Measurements from ENCODE around the gene NDUFB1. TPM values are rescaled to one million over a fixed set of nuclear protein-coding genes. Genes with fewer than 3 reads are reported as not detected.

NDUFB1 gene
- total and polyA plus RNA-seq, 10 donors: 67.2 to 582 (median 192) TPM

DNA sequence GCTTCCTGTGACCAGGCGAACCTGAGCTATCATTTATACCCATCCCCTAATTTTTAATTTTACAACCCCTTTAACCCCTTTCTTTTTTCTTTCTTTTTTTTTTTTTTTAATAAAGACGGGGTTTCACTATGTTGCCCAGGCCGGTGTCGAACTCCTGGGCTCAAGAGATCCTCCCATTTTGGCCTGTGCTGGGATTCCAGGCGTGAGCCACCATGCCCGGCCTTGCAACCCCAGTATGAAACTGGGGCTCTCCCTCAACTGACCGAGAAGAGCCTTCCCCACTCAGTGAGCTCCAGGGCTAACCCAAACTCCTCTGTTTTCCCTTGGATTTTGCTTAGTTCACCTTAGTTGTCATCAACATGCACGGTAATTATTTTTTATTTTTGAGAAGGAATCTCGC is 1.3 kb upstream of the NDUFB1 start:
- Histone ChIP-seq H3K9me3 (no peaks in the 10 kb centered on the region), H3K36me3 (peaks cover 0 to 41% (median 11%) of the 10 kb centered on the region in 6 donors), H3K27ac (peak overlapping the region in 7 of 8 donors; percentile 86 to 96 (median 95)), H3K27me3 (replicated peaks in 1 of 7) (no peaks in the 10 kb centered on the region), H3K4me3 (peak overlapping the region; percentile 71 to 95 (median 88)), H3K4me1 (peaks cover 18 to 90% (median 50%) of the 10 kb centered on the region in 6 donors)
- DNase-seq: no peak
- intact Hi-C loops (cut with DNase I; ENCODE audit: low total_unique reads): no loop called here
- TF ChIP-seq POLR2A (IDR thresholded peaks at IDR 0.05): no peak
- TF ChIP-seq POLR2AphosphoS5 (IDR thresholded peaks at IDR 0.05): no peak
- no peak for TF ChIP-seq CTCF (IDR thresholded peaks at IDR 0.05 in 8 of 11, conservative IDR thresholded peaks at IDR 0.05 in 3 of 11)
- WGBS, 5 donors: 29 to 52% (median 47%) methylated on average over 9 of the region's 9 CpGs

GRCh38 chr14:92122351-92122677 is 808 bp upstream of the NDUFB1 start:
- Histone ChIP-seq H3K27ac (peak overlapping the region; percentile 79 to 96 (median 94)), H3K27me3 (replicated peaks in 1 of 7) (no peaks in the 10 kb centered on the region), H3K36me3 (peaks cover 0 to 41% (median 12%) of the 10 kb centered on the region in 6 donors), H3K4me1 (peaks cover 18 to 89% (median 49%) of the 10 kb centered on the region in 6 donors), H3K4me3 (peak overlapping the region; percentile 71 to 95 (median 88)), H3K9me3 (no peaks in the 10 kb centered on the region)
- no peak for TF ChIP-seq POLR2AphosphoS5 (IDR thresholded peaks at IDR 0.05)
- TF ChIP-seq CTCF (IDR thresholded peaks at IDR 0.05 in 8 of 11, conservative IDR thresholded peaks at IDR 0.05 in 3 of 11): no peak
- TF ChIP-seq POLR2A (IDR thresholded peaks at IDR 0.05): no peak
- no peak for DNase-seq
- intact Hi-C loops (cut with DNase I; ENCODE audit: low total_unique reads): no loop called here
- 0% methylated on average over 22 of the region's 22 CpGs for WGBS, 5 donors

- Histone ChIP-seq H3K27ac (peak overlapping the region; percentile 79 to 96 (median 94)), H3K4me3 (peak overlapping the region; percentile 71 to 95 (median 88)), H3K9me3 (no peaks in the 10 kb centered on the region), H3K4me1 (peaks cover 18 to 87% (median 47%) of the 10 kb centered on the region in 6 donors), H3K27me3 (replicated peaks in 1 of 7) (no peaks in the 10 kb centered on the region), H3K36me3 (peaks cover 0 to 41% (median 5%) of the 10 kb centered on the region in 6 donors)
- no peak for DNase-seq
- intact Hi-C loops (cut with DNase I; ENCODE audit: low total_unique reads): no loop called here
- TF ChIP-seq POLR2AphosphoS5 (IDR thresholded peaks at IDR 0.05) (peak in 1 of 3 donors; percentile 88), POLR2A (IDR thresholded peaks at IDR 0.05) (no peak)
- WGBS, 5 donors: 0 to 1% (median 0%) methylated on average over 34 to 36 of the region's 36 CpGs
Observed at GRCh38 chr14:92121207-92121669, 268 bp downstream of the NDUFB1 start.

DNA sequence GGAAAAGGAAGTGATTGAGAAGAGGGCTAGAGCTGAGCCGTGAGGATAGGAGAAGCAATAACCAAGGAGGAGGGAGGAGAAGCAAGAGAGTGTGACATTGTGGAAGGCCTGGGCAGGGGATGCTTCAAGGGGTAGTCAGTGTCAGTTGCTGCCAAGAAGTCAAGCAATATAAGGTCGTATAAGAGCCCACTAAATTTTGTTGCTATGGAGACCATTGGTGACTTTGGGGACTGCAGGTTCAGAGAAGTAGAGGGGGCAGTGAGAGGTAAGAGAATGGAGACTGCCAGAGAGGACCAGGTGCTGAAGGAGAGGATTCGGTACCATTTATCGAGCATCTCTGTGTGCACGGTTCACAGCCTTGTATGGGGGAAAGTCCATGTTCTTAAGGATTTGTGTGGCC is 12.0 kb downstream of the NDUFB1 start:
- no peak for TF ChIP-seq POLR2A (IDR thresholded peaks at IDR 0.05)
- TF ChIP-seq CTCF (IDR thresholded peaks at IDR 0.05 in 8 of 11, conservative IDR thresholded peaks at IDR 0.05 in 3 of 11): no peak
- TF ChIP-seq POLR2AphosphoS5 (IDR thresholded peaks at IDR 0.05): no peak
- H3K27me3 ChIP-seq (replicated peaks in 1 of 7): no peaks in the 10 kb centered on the region
- H3K27ac ChIP-seq: no peak overlapping the region
- H3K4me3 ChIP-seq: no peak overlapping the region
- peaks cover 0 to 1% (median 0%) of the 10 kb centered on the region in 6 donors for H3K36me3 ChIP-seq
- H3K9me3 ChIP-seq: no peaks in the 10 kb centered on the region
- WGBS, 5 donors: 81 to 89% (median 83%) methylated on average over 5 of the region's 5 CpGs
- no peak for DNase-seq
- peaks cover 15 to 43% (median 34%) of the 10 kb centered on the region in 6 donors for H3K4me1 ChIP-seq
- intact Hi-C loops (cut with DNase I; ENCODE audit: low total_unique reads): loop anchor here (5.0 kb wide), 1 partner anchor 72 kb away; no protein-coding TSS in a partner anchor
